HG02973 (cell line): ENCODE measurements around the gene PDHA2.
"Not testable (repeated sequence)": the region's sequence is repeated elsewhere in the genome, so short reads cannot be mapped to it uniquely, and the experiment has no call there.

Experiments used
- ATAC-seq: cut with Tn5 transposase; IDR thresholded peaks from one replicate; pipeline ENCODE4 v1.9.1; 2021; ENCODE audit warnings: moderate library complexity; ENCODE audit not compliant: unreplicated experiment

Gene PDHA2

GRCh38 chr4:95839891-95840290, at the start of gene PDHA2:
TSS of gene PDHA2 (plus strand) at chr4:95840093. CDS start at chr4:95840151, 58 bp downstream.
- ATAC-seq: no peak

GRCh38 chr4:95798003-95798402, 41.9 kb upstream of the PDHA2 start:
- no peak for ATAC-seq

- ATAC-seq: no peak
Measured at GRCh38 chr4:95798727-95799126, 41.2 kb upstream of the PDHA2 start.

GRCh38 chr4:95821867-95822266, 18.0 kb upstream of the PDHA2 start:
- no peak for ATAC-seq

- no peak for ATAC-seq
Measured at GRCh38 chr4:95825546-95825945, 14.3 kb upstream of the PDHA2 start.

- ATAC-seq: no peak
Measured at GRCh38 chr4:95830651-95831050, 9.2 kb upstream of the PDHA2 start.

- no peak for ATAC-seq
Measured at GRCh38 chr4:95831166-95831565, 8.7 kb upstream of the PDHA2 start.

GRCh38 chr4:95833711-95834194, 6.1 kb upstream of the PDHA2 start:
- ATAC-seq: no peak

GRCh38 chr4:95835672-95836071, 4.2 kb upstream of the PDHA2 start:
- ATAC-seq: no peak

GRCh38 chr4:95838192-95838591, 1.7 kb upstream of the PDHA2 start:
- no peak for ATAC-seq

GRCh38 chr4:95847908-95848460, 8.1 kb downstream of the PDHA2 start:
- ATAC-seq: no peak

GRCh38 chr4:95850161-95850560, 10.3 kb downstream of the PDHA2 start:
- no peak for ATAC-seq

GRCh38 chr4:95857761-95858160, 17.9 kb downstream of the PDHA2 start:
- no peak for ATAC-seq

- ATAC-seq: no peak
Measured at GRCh38 chr4:95867919-95868318, 28.0 kb downstream of the PDHA2 start.

- not testable (repeated sequence) for ATAC-seq
Measured at GRCh38 chr4:95869414-95869813, 29.5 kb downstream of the PDHA2 start.

- ATAC-seq: no peak
Measured at GRCh38 chr4:95869961-95870500, 30.1 kb downstream of the PDHA2 start.

- no peak for ATAC-seq
Measured at GRCh38 chr4:95877636-95878035, 37.7 kb downstream of the PDHA2 start.

GRCh38 chr4:95887551-95887950, 47.7 kb downstream of the PDHA2 start:
- no peak for ATAC-seq

GRCh38 chr4:95889662-95890061, 49.8 kb downstream of the PDHA2 start:
- no peak for ATAC-seq
